ENCODE data around the gene SLC25A39.

SLC25A39 gene

GRCh38 chr17:44311562-44312181, 13.0 kb downstream of the SLC25A39 start:
- DNase-seq, result no peak

- DNase-seq, result no peak
These were observed 13.8 kb downstream of the SLC25A39 start for GRCh38 chr17:44310609-44311376.

- DNase-seq, result no peak
These were observed 14.4 kb downstream of the SLC25A39 start for GRCh38 chr17:44310188-44310587.

GRCh38 chr17:44309472-44309871, 15.2 kb downstream of the SLC25A39 start:
- no peak for DNase-seq

- DNase-seq, result no peak
These were observed 15.8 kb downstream of the SLC25A39 start for GRCh38 chr17:44308865-44309264.

DNA sequence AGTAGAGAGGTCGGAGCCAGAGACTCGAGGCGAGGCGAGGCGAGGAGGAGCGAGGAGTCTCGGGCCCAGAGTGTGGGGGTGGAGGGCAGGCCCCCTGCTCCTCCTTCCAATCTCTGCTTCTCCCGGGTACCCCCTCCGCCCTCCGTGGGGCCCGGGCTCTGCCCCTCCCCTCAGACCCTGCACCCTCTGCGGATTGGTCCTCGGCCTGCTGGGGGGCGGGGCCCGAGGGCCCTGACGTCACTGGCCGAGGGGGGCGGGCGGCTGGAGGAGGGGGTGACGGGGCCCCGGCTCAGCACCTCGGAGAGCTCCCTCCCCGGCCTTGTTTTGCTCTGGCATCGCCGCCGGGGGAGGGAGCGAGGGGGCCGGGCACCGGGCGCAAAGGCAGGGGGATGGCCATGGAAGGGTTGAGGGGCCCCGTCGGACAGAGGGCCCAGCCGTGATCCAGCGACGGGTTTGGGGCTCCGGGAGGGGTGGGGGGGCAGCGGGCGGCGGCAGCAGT, 16.3 kb downstream of the SLC25A39 start, which contains the start of gene RUNDC3A:
Gene RUNDC3A, plus strand, starts transcription at position 282 of the 499 bp plus-strand sequence. CDS start 232 bp downstream, outside the sequence.
- DNase-seq, result peak; percentile 93

DNA sequence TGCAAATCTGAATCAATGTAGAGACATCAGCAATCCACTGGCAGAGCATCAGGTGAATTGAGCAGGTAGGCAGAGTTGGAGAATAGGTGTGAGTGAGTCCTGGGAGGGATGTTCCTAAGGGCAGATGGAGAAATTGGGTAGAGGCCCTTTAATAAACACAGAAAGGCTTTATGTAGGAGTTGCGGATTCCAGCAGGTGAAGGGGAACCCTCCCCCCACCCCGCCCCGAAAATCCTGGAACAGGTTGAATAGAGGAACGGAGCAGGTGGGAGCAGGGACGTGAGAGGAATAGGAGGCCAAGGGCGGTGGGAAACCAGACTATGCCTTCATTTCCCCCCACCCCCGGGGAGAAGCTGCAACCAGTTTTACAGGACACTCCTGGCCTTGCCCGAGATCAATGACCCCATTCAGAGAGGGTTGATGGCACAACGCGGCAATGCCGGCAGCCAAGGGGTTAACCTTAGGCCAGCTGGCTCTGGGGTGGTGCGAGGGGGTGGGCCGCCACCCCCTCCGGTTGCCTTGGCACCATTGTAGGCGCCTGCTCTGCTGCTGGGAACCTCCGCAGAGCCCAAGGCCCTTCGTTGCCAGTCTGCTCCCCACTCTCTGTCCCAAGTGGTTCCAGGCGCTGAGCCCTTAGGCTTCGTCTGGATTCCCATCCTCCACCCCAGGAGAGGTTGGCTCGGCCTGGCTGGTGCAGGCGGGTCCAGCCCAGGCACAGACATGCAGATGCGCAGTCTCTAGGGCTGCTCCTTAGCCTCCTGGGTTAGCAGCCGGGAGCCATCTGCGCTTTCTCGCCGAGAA, 17.0 kb downstream of the SLC25A39 start:
- DNase-seq, result no peak

DNA sequence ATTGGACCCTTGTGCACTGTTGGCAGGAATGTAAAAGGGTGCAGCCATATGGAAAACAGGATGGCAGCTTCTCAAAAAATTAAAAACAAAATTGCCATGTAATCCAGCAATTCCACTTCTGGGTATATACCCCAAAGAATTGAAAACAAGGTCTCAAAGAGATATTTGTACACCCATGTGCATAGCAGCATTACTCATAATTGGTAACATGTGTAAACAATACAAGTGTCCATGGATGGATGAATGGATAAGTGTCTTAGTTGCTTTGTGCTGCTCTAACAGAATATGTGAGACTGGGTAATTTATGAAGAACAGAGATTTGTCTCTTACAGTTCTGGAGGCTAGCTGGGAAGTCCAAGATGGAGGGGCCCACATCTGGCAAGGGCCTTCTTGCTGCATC, 20.0 kb downstream of the SLC25A39 start:
- no peak for DNase-seq

DNA sequence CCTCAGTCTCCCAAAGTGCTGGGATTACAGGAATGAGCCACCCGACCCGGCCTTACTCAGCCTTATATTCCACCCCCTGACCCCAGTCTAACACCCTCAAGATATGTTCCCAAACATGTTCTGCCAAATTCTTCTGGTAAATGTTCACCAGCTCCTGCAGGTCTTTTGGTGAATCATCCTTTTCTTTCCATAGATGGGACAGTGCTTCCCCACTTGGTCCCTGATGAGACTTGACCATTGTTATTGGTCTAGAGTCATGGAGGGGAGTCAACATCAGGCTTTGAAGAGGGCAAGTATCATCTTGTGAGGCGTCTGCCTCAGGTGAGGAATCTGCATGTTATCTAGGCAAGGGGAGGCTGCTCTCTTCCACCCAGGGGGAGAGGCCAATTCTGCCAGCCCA, 26.6 kb downstream of the SLC25A39 start:
- no peak for DNase-seq

DNA sequence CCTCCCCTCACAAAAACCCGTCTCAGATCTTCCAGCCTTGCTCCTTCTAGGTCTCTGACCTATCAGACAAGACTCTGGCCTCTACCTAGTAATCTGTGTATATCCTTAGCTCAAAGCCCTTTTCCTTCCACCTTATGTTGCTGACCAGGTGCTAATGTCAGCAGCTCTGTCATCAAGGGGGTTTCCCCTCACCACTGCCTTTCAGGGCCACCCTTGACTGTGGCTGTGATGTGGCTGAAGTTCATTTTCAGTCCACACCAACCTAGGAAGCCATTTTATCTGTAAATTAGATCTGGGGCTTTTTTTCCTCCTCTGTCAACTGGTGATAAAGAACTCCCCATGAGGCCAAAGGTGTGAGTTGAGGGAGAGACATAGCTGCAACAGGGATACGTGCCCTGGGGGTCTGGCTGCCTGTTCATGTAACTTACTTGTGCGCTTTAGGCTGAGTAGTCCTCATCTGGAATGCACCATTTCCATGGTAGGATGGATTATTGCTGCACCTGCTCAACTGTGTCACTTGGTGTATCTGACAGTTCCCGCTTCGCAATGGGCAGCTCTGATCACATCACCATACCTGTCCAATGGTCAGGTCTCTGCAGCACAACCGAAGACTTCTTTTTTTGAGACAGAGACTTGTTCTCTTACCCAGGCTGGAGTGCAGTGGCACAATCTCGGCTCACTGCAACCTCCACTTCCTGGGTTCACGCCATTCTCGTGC, 31.0 kb downstream of the SLC25A39 start:
- DNase-seq, result no peak

GRCh38 chr17:44287651-44288050, 37.0 kb downstream of the SLC25A39 start:
- no peak for DNase-seq

GRCh38 chr17:44284024-44284400, 40.6 kb downstream of the SLC25A39 start:
- DNase-seq, result no peak

DNA sequence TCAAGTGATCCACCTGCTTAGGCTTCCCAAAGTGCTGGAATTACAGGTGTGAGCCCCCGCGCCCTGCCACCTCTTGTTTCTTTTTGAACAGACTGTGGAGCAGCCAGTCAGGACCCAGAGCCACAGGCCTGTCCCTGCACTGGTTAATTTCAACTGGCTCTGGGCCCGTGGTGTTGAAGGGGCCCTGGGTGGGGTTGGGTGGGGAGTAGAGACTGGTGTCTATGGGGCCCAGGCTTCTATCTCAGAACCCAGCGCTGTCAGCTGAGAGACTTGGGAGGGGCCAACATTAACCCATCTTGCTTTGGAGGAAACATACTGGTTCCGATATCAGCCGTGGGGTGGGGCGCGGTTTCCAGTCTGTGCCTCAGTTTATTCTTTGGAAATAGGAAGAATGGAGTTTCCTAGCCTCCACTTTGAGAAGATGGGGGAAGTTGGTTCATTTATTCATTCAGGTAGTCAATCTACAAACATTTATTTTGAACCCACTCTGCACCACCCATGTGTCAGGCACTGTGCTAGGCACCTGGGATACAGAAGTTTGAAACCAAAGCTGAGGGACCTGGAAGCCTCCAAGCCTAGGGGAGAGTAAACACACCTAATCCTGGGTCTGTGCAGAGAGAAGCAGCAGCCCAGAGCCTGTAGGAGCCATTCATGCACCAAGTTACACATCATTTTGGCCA, 41.1 kb downstream of the SLC25A39 start:
- no peak for DNase-seq

- no peak for DNase-seq
These were observed 42.4 kb downstream of the SLC25A39 start for GRCh38 chr17:44282264-44282663.

DNA sequence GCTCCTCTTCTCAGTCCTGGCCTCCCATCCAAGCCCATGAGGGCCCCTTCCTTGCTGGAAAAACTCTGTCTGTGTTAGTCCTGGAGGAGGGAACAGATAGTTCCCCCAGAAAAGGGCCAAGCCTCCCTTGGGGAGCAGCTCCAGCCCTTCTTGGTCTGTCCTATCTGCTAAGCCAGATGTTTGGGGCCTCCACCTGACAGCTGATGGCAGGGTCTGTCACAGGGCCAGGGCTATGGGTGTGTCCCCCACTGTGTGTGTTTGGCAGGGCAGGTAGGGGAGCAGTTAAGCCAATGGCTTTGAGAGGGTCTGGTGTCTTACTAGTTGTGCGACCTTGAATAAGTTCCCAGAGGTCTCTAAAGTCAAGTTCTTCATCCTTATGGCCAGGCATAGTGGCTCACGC, 43.1 kb downstream of the SLC25A39 start:
- no peak for DNase-seq

GRCh38 chr17:44280392-44280937, 44.2 kb downstream of the SLC25A39 start:
- no peak for DNase-seq

DNA sequence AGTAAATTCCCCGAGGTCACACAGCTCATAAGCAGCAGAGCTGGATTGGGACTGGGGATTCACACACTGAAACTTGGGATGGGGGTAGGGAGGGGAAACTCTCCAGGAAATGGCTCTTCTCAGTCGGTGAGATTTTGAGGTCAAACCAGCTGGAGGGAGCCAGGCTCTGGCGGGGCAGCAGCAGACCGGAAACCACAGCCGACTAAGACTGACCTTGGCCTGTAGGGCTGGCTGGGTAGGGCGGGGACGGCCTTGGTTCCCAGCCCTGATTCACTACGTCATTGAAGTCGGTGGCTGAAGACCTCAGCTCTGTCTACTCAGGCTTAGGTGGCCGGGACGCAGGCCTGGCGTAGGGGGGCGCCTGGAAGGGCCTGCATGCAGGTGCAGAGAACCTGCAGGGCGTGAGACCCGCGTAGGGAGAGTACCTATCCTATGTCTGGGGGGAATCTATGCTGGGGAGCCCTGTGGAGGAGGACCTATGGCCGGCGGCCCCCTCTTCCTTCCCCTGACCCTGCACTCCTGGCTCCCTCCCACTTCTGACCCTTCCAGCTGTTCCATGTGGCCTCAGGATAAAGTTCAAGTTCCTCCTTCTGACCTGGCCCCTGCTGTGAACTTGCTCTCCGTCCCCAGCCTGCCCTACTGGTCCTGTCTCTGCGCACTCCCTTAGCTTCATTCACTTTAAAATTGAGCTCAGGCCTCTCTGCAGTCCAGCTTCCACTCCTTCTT, 44.8 kb downstream of the SLC25A39 start:
- peak; percentile 76 for DNase-seq

DNA sequence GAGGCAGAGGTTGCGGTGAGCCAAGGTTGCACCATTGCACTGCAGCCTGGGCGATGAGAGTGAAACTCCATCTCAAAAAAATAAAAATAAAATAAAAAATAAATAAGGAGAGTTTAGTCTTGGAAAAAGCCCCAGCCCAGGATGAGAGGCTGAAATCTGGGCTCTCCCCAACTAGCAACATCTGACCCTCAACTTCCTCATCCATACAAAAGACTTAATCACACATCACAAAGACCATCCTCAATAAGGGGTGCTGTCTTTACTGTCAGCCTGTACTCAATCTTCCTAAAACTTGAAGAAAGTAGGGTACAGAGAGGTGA, 45.3 kb downstream of the SLC25A39 start:
- no peak for DNase-seq

GRCh38 chr17:44277976-44278375, 46.6 kb downstream of the SLC25A39 start:
- DNase-seq, result no peak

DNA sequence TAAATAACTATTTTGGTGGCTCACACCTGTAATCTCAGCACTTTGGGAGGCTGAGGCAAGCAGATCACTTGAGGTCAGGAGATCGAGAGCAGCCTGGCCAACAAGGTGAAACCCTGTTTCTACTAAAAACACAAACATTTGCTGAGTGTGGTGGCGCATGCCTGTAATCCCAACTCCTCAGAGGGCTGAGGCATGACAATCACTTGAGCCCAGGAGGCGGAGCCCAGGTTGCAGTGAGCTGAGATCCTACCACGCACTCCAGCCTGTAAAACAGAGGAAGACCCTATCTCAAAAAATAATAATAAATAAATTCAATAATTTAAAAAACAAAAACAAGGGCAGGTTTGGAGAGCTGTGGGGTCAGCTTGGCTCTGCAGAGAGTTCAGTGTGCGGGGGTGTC, 51.0 kb downstream of the SLC25A39 start:
- no peak for DNase-seq

GRCh38 chr17:44272954-44273353, 51.7 kb downstream of the SLC25A39 start:
- no peak for DNase-seq

Data from left hindlimb (tissue), 1 donor.